Upper lobe of left lung (tissue), 6 donors: Measurements from ENCODE around the gene SACM1L. TPM values are rescaled to one million over a fixed set of nuclear protein-coding genes. Genes with fewer than 3 reads are reported as not detected.

Source experiments
- ATAC-seq, 2 donors: fragments of 200-7000 bp; cut with Tn5 transposase; one replicate each; pipeline ENCODE4 v1.9.1; 2022; ENCODE audit warnings: mild to moderate bottlenecking in 2 of 2, moderate library complexity in 2 of 2; ENCODE audit not compliant: low FRiP score in 2 of 2
- DNase-seq, 2 donors: peaks; one replicate each; pipeline ENCODE4 v3.0.0-alpha.2; 2019 to 2020
- H3K27ac ChIP-seq, 4 donors: fragments of 200-600 bp; sonication (generic); one replicate each; pipeline ENCODE4 v1.5.1; 2016 to 2019
- H3K27me3 ChIP-seq, 4 donors: fragments of 200-600 bp; sonication (generic); one replicate each; pipeline ENCODE4 v1.5.1; 2017 to 2019
- H3K36me3 ChIP-seq, 4 donors: fragments of 200-600 bp; sonication (generic); one replicate each; pipeline ENCODE4 v1.5.1; 2016 to 2019
- H3K4me1 ChIP-seq, 4 donors: fragments of 200-600 bp; sonication (generic); one replicate each; pipeline ENCODE4 v1.5.1; 2018 to 2019
- H3K4me3 ChIP-seq, 4 donors: fragments of 200-600 bp; sonication (generic); one replicate each; pipeline ENCODE4 v1.5.1; 2017 to 2019; ENCODE audit warnings: mild to moderate bottlenecking in 2 of 4, moderate library complexity in 1 of 4
- H3K9me3 ChIP-seq, 4 donors: fragments of 200-600 bp; sonication (generic); one replicate each; pipeline ENCODE4 v1.5.1; 2018 to 2019
- EP300 ChIP-seq, 4 donors: sonication (generic); formaldehyde crosslinking; IDR thresholded peaks; one replicate each; pipeline ENCODE4 v1.5.1; 2017; ENCODE audit warnings: antibody characterized with exemption in 4 of 4, control low read depth in 2 of 4
- POLR2A ChIP-seq, 4 donors: fragments of 450-650 bp; IDR thresholded peaks; one replicate each; pipeline ENCODE4 v1.5.1; 2016 to 2017; ENCODE audit warnings: antibody characterized with exemption in 4 of 4, mild to moderate bottlenecking in 2 of 4
- POLR2AphosphoS5 ChIP-seq, 2 donors: sonication (generic); formaldehyde crosslinking; IDR thresholded peaks; one replicate each; pipeline ENCODE4 v1.5.1; 2017; ENCODE audit warnings: antibody characterized with exemption in 2 of 2
- WGBS, 2 donors: methylation state at CpG; one replicate each; pipeline ENCODE4 v1.1.5; 2017 to 2018; 5-methylcytosine and 5-hydroxymethylcytosine counted together
- total RNA-seq, 6 donors: library from RNA; depleted of rRNA in 4 of 6; stranded (reverse); fragments of >200 nt in 4 of 6; gene quantifications; one replicate each; pipeline versions ENCODE4 v1.1.0 to v1.2.1, GENCODE V29; 2016 to 2021
- TF ChIP-seq, protein P1 (sequence below), 6 experiments: fragments of 450-650 bp in 4 of 6; fragments of 200-600 bp in 2 of 6; sonication (generic) in 2 of 6; IDR thresholded peaks; one replicate each; pipeline ENCODE4 v1.5.1; 2016 to 2019; ENCODE audit warnings: antibody characterized with exemption in 6 of 6
- donor health status: DM: no; HTN: no; CAD: no; lungs with moderate emphysema.
- donor health status: DM: no; HTN: yes; CAD: no; lungs with severe emphysema.

SACM1L gene
- total RNA-seq, 6 donors from 2014 or later, result 29.9 to 102 (median 63.9) TPM

- DNase-seq, result no peak
- Histone ChIP-seq H3K4me1 (peaks cover 27 to 42% (median 39%) of the 10 kb centered on the region in 4 donors), H3K4me3 (peak overlapping the region in 3 of 4 donors; percentile 86 to 97 (median 95)), H3K27ac (peak overlapping the region in 2 of 4 donors; percentile 93 to 98), H3K27me3 (no peaks in the 10 kb centered on the region), H3K9me3 (no peaks in the 10 kb centered on the region), H3K36me3 (peaks cover 0 to 13% (median 0%) of the 10 kb centered on the region in 4 donors)
- 35 to 44% methylated on average over 4 of the region's 4 CpGs for WGBS, 2 donors
- ATAC-seq, result no peak
- TF ChIP-seq, protein P1, sequence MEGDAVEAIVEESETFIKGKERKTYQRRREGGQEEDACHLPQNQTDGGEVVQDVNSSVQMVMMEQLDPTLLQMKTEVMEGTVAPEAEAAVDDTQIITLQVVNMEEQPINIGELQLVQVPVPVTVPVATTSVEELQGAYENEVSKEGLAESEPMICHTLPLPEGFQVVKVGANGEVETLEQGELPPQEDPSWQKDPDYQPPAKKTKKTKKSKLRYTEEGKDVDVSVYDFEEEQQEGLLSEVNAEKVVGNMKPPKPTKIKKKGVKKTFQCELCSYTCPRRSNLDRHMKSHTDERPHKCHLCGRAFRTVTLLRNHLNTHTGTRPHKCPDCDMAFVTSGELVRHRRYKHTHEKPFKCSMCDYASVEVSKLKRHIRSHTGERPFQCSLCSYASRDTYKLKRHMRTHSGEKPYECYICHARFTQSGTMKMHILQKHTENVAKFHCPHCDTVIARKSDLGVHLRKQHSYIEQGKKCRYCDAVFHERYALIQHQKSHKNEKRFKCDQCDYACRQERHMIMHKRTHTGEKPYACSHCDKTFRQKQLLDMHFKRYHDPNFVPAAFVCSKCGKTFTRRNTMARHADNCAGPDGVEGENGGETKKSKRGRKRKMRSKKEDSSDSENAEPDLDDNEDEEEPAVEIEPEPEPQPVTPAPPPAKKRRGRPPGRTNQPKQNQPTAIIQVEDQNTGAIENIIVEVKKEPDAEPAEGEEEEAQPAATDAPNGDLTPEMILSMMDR (IDR thresholded peaks at IDR 0.05), result no peak
- no peak for TF ChIP-seq POLR2A (IDR thresholded peaks at IDR 0.05)
- no peak for TF ChIP-seq POLR2AphosphoS5 (IDR thresholded peaks at IDR 0.05)
- TF ChIP-seq EP300 (IDR thresholded peaks at IDR 0.05), result no peak
Measured at GRCh38 chr3:45687828-45688193, 1.4 kb upstream of the SACM1L start.

- ATAC-seq, result no peak
- DNase-seq, result peak in 1 of 2 donors; percentile 21
- H3K4me1 ChIP-seq, result peaks cover 32 to 47% (median 42%) of the 10 kb centered on the region in 4 donors
Measured at GRCh38 chr3:45688194-45688881, 858 bp upstream of the SACM1L start.

DNA sequence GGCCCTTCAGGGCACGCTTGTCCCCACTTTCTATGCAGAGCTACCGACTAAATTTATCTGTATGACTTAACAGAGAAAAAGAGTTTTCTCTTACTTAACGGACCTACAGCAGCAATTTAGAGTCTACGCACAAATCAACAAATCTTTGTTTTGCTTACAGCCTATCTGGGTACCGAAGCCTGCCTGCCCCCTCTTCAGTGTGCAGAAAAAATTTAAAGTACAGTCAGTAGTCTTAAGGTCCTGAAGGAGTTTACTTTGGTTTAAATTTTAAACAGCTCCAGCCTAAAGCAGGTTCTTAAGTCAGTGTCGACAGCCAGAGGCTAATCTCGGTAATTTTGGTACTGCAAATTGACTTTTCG is 570 bp downstream of the SACM1L start:
- H3K9me3 ChIP-seq, result no peaks in the 10 kb centered on the region
- no peaks in the 10 kb centered on the region for H3K27me3 ChIP-seq
- H3K4me3 ChIP-seq, result peak overlapping the region; percentile 80 to 97 (median 90)
- no peak for TF ChIP-seq POLR2AphosphoS5 (IDR thresholded peaks at IDR 0.05)
- no peak for TF ChIP-seq EP300 (IDR thresholded peaks at IDR 0.05)
- TF ChIP-seq, protein P1 (IDR thresholded peaks at IDR 0.05), result no peak
- TF ChIP-seq POLR2A (IDR thresholded peaks at IDR 0.05), result no peak
- peak in 1 of 2 donors; percentile 39 for ATAC-seq
- peaks cover 46 to 61% (median 53%) of the 10 kb centered on the region in 4 donors for H3K4me1 ChIP-seq
- H3K27ac ChIP-seq, result peak overlapping the region; percentile 85 to 98 (median 92)
- peaks cover 0 to 18% (median 0%) of the 10 kb centered on the region in 4 donors for H3K36me3 ChIP-seq
- peak in 1 of 2 donors; percentile 34 for DNase-seq
- WGBS, 2 donors, result 3 to 4% methylated on average over 7 to 8 of the region's 8 CpGs

More at GRCh38 chr3:45688194-45688881, 858 bp upstream of the SACM1L start:
- no peak for TF ChIP-seq EP300 (IDR thresholded peaks at IDR 0.05)
- TF ChIP-seq POLR2A (IDR thresholded peaks at IDR 0.05), result no peak
- TF ChIP-seq, protein P1 (IDR thresholded peaks at IDR 0.05), result no peak
- TF ChIP-seq POLR2AphosphoS5 (IDR thresholded peaks at IDR 0.05), result no peak
- Histone ChIP-seq H3K27ac (peak overlapping the region; percentile 85 to 98 (median 92)), H3K9me3 (no peaks in the 10 kb centered on the region), H3K36me3 (peaks cover 0 to 17% (median 0%) of the 10 kb centered on the region in 4 donors), H3K4me3 (peak overlapping the region; percentile 12 to 97 (median 90)), H3K27me3 (no peaks in the 10 kb centered on the region)
- 1 to 2% methylated on average over 32 to 35 of the region's 35 CpGs for WGBS, 2 donors

- peaks cover 49 to 61% (median 54%) of the 10 kb centered on the region in 4 donors for H3K4me1 ChIP-seq
- peak overlapping the region in 3 of 4 donors; percentile 92 to 98 (median 93) for H3K27ac ChIP-seq
- DNase-seq (no peak), ATAC-seq (no peak)
- TF ChIP-seq, protein P1 (IDR thresholded peaks at IDR 0.05), result no peak
- TF ChIP-seq POLR2A (IDR thresholded peaks at IDR 0.05) (no peak), EP300 (IDR thresholded peaks at IDR 0.05) (no peak), POLR2AphosphoS5 (IDR thresholded peaks at IDR 0.05) (no peak)
- H3K27me3 ChIP-seq, result no peaks in the 10 kb centered on the region
- H3K9me3 ChIP-seq, result no peaks in the 10 kb centered on the region
- H3K4me3 ChIP-seq, result peak overlapping the region in 3 of 4 donors; percentile 86 to 97 (median 95)
- 12 to 14% methylated on average over 4 of the region's 4 CpGs for WGBS, 2 donors
- H3K36me3 ChIP-seq, result peaks cover 0 to 20% (median 0%) of the 10 kb centered on the region in 4 donors
Measured at GRCh38 chr3:45690336-45691035, 1.3 kb downstream of the SACM1L start.
